Raji (cell line): Measurements from ENCODE around the gene NXPH3.

Experiments
- POLR2A ChIP-seq: IDR thresholded peaks from 2 replicates; pipeline ENCODE4 v1.6.1; 2011; ENCODE audit warnings: low read depth, low read length, control low read depth; ENCODE audit not compliant: insufficient read depth

The NXPH3 gene

GRCh38 chr17:49595328-49595727, 19.7 kb downstream of the NXPH3 start:
- no peak for TF ChIP-seq POLR2A

GRCh38 chr17:49595980-49596379, 20.3 kb downstream of the NXPH3 start:
- TF ChIP-seq POLR2A = no peak

GRCh38 chr17:49596613-49597244, 21.1 kb downstream of the NXPH3 start:
- no peak for TF ChIP-seq POLR2A

- TF ChIP-seq POLR2A = no peak
Observed at GRCh38 chr17:49597436-49597835, 21.8 kb downstream of the NXPH3 start.

- no peak for TF ChIP-seq POLR2A
Observed at GRCh38 chr17:49597928-49598655, 22.4 kb downstream of the NXPH3 start.

- TF ChIP-seq POLR2A = no peak
Observed at GRCh38 chr17:49598918-49599317, 23.2 kb downstream of the NXPH3 start.

- no peak for TF ChIP-seq POLR2A
Observed at GRCh38 chr17:49600949-49601348, 25.3 kb downstream of the NXPH3 start.

- no peak for TF ChIP-seq POLR2A
Observed at GRCh38 chr17:49602783-49603182, 27.1 kb downstream of the NXPH3 start.

- no peak for TF ChIP-seq POLR2A
Observed at GRCh38 chr17:49603238-49603637, 27.6 kb downstream of the NXPH3 start.

GRCh38 chr17:49603720-49604119, 28.0 kb downstream of the NXPH3 start:
- no peak for TF ChIP-seq POLR2A

- no peak for TF ChIP-seq POLR2A
Observed at GRCh38 chr17:49604314-49604869, 28.7 kb downstream of the NXPH3 start.

GRCh38 chr17:49610883-49611584, 35.4 kb downstream of the NXPH3 start:
- no peak for TF ChIP-seq POLR2A

GRCh38 chr17:49612726-49613125, 37.1 kb downstream of the NXPH3 start:
- no peak for TF ChIP-seq POLR2A

- no peak for TF ChIP-seq POLR2A
Observed at GRCh38 chr17:49613182-49613800, 37.6 kb downstream of the NXPH3 start.

- TF ChIP-seq POLR2A = no peak
Observed at GRCh38 chr17:49616086-49616485, 40.4 kb downstream of the NXPH3 start.

- TF ChIP-seq POLR2A = no peak
Observed at GRCh38 chr17:49616601-49617131, 41.0 kb downstream of the NXPH3 start.
